ENCODE results near the gene SHISAL1. TPM values are rescaled to one million over a fixed set of nuclear protein-coding genes. Genes with fewer than 3 reads are reported as not detected.

The SHISAL1 gene
- total and polyA plus RNA-seq, 2 donors (not counting 1 experiment from before 2014, with no cell fraction given), result not detected

Other genes starting within 250 kb of the SHISAL1 start
- 247 and 271 TPM in 2 replicates for gene PARVG, start 132.0 kb downstream of the SHISAL1 start, total RNA-seq
- gene PARVG, start 132.0 kb downstream of the SHISAL1 start, polyA plus RNA-seq, result 615 and 698 TPM in 2 replicates
- 9.9 and 10.1 TPM in 2 replicates for gene RTL6, start 185.3 kb upstream of the SHISAL1 start, total RNA-seq
- gene RTL6, start 185.3 kb upstream of the SHISAL1 start, polyA plus RNA-seq, result 2.0 and 2.5 TPM in 2 replicates